Measurements from ENCODE around the gene CLIP2. TPM values are rescaled to one million over a fixed set of nuclear protein-coding genes. Genes with fewer than 3 reads are reported as not detected.

Gene CLIP2
- total RNA-seq, 1 experiment from 2014 or later = 28.9 TPM

DNA sequence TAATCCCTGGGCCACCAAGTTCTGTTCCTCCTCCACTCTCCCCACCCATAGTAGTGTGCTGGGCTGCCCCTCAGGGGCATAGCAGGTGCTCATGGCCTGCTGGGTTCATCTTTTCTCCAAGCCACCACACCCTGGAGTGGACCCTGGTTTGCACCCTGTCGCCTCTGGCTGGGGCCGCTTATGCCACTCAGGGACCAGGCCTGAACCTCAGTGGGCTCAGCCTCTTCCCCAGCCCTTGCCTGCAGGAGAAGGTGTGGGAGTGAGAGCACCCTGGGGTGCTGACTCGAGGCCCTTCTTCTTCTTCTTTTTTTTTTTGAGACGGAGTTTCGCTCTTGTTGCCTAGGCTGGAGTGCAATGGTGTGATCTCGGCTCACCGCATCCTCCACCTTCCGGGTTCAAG lies 10.2 kb downstream of the CLIP2 start:
- Histone ChIP-seq H3K4me1 (ENCODE audit: insufficient read depth, low read length, poor library complexity, severe bottlenecking) (peaks cover 6% of the 10 kb centered on the region), H3K27me3 (replicated peaks; ENCODE audit: insufficient read depth, low read depth, low read length, poor library complexity) (no peaks in the 10 kb centered on the region), H3K9me3 (ENCODE audit: low read depth, low read length, poor library complexity, severe bottlenecking) (no peaks in the 10 kb centered on the region), H3K4me3 (ENCODE audit: low read depth, low read length, poor library complexity, severe bottlenecking) (no peak overlapping the region), H3K36me3 (ENCODE audit: insufficient read depth, low read length, poor library complexity, severe bottlenecking) (no peaks in the 10 kb centered on the region), H3K27ac (ENCODE audit: low read depth, low read length, poor library complexity, severe bottlenecking) (no peak overlapping the region)
- BruUV-seq (replicated peaks) = no TSS peak
- intact Hi-C loops (cut with micrococcal nuclease; ENCODE audit: unreplicated experiment) = no loop called here
- CTCF ChIA-PET = no interaction called here
- POLR2A ChIA-PET (ENCODE audit: low non-redundant PET) = interaction anchor here (0.7 kb wide), 1 partner anchor 90 kb away, joined by 10 read pairs; no protein-coding TSS in a partner anchor
- no peak for TF ChIP-seq EZH2 (IDR thresholded peaks at IDR 0.05; ENCODE audit: borderline replicate concordance, low read depth, low read length, poor library complexity, severe bottlenecking)
- TF ChIP-seq, protein P1, sequence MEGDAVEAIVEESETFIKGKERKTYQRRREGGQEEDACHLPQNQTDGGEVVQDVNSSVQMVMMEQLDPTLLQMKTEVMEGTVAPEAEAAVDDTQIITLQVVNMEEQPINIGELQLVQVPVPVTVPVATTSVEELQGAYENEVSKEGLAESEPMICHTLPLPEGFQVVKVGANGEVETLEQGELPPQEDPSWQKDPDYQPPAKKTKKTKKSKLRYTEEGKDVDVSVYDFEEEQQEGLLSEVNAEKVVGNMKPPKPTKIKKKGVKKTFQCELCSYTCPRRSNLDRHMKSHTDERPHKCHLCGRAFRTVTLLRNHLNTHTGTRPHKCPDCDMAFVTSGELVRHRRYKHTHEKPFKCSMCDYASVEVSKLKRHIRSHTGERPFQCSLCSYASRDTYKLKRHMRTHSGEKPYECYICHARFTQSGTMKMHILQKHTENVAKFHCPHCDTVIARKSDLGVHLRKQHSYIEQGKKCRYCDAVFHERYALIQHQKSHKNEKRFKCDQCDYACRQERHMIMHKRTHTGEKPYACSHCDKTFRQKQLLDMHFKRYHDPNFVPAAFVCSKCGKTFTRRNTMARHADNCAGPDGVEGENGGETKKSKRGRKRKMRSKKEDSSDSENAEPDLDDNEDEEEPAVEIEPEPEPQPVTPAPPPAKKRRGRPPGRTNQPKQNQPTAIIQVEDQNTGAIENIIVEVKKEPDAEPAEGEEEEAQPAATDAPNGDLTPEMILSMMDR (conservative IDR thresholded peaks at IDR 0.05; ENCODE audit: low read depth, low read length) = no peak
- DNase-seq (ENCODE audit: low spot score) = no peak

DNA sequence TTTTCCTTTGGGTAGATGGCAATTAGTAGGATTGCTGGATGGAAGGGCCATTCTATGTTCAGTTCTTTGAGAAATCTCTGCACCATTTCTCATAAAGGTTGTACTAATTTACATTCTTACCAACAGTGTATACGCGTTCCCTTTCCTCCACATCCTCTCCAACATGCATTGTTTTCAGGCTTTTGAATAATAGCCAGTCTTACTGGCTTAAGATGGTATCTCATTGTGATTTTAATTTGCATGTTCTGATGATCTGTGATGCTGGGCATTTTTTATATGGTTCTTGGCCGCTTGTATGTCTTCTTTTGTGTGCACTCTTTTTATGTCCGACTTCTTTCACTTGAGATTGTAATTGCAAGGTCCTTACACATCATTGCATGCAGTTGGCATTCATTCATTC lies 11.7 kb downstream of the CLIP2 start:
- no peak for DNase-seq (ENCODE audit: low spot score)
- no peaks in the 10 kb centered on the region for H3K36me3 ChIP-seq (ENCODE audit: insufficient read depth, low read length, poor library complexity, severe bottlenecking)
- H3K4me3 ChIP-seq (ENCODE audit: low read depth, low read length, poor library complexity, severe bottlenecking) = no peak overlapping the region
- H3K27me3 ChIP-seq (replicated peaks; ENCODE audit: insufficient read depth, low read depth, low read length, poor library complexity) = no peaks in the 10 kb centered on the region
- peaks cover under 1% of the 10 kb centered on the region for H3K4me1 ChIP-seq (ENCODE audit: insufficient read depth, low read length, poor library complexity, severe bottlenecking)
- intact Hi-C loops (cut with micrococcal nuclease; ENCODE audit: unreplicated experiment) = no loop called here
- no peak overlapping the region for H3K27ac ChIP-seq (ENCODE audit: low read depth, low read length, poor library complexity, severe bottlenecking)
- no peak for TF ChIP-seq EZH2 (IDR thresholded peaks at IDR 0.05; ENCODE audit: borderline replicate concordance, low read depth, low read length, poor library complexity, severe bottlenecking)
- TF ChIP-seq, protein P1 (conservative IDR thresholded peaks at IDR 0.05; ENCODE audit: low read depth, low read length) = no peak
- POLR2A ChIA-PET (ENCODE audit: low non-redundant PET) = interaction anchor here (0.7 kb wide), 1 partner anchor 70 kb away, joined by 5 read pairs; no protein-coding TSS in a partner anchor
- BruUV-seq (replicated peaks) = no TSS peak
- CTCF ChIA-PET = no interaction called here
- no peaks in the 10 kb centered on the region for H3K9me3 ChIP-seq (ENCODE audit: low read depth, low read length, poor library complexity, severe bottlenecking)

- no peak for DNase-seq (ENCODE audit: low spot score)
- no peaks in the 10 kb centered on the region for H3K27me3 ChIP-seq (replicated peaks; ENCODE audit: insufficient read depth, low read depth, low read length, poor library complexity)
- H3K27ac ChIP-seq (ENCODE audit: low read depth, low read length, poor library complexity, severe bottlenecking) = no peak overlapping the region
- ChIA-PET POLR2A (ENCODE audit: low non-redundant PET) (no interaction called here), CTCF (interaction anchor here (0.6 kb wide), 1 partner anchor 334 kb away, joined by 4 read pairs; no protein-coding TSS in a partner anchor)
- TF ChIP-seq, protein P1 (conservative IDR thresholded peaks at IDR 0.05; ENCODE audit: low read depth, low read length) = no peak
- no peak for TF ChIP-seq EZH2 (IDR thresholded peaks at IDR 0.05; ENCODE audit: borderline replicate concordance, low read depth, low read length, poor library complexity, severe bottlenecking)
- H3K9me3 ChIP-seq (ENCODE audit: low read depth, low read length, poor library complexity, severe bottlenecking) = no peaks in the 10 kb centered on the region
- H3K36me3 ChIP-seq (ENCODE audit: insufficient read depth, low read length, poor library complexity, severe bottlenecking) = no peaks in the 10 kb centered on the region
- intact Hi-C loops (cut with micrococcal nuclease; ENCODE audit: unreplicated experiment) = no loop called here
- no TSS peak for BruUV-seq (replicated peaks)
- H3K4me3 ChIP-seq (ENCODE audit: low read depth, low read length, poor library complexity, severe bottlenecking) = no peak overlapping the region
- peaks cover 8% of the 10 kb centered on the region for H3K4me1 ChIP-seq (ENCODE audit: insufficient read depth, low read length, poor library complexity, severe bottlenecking)
These were observed 13.6 kb downstream of the CLIP2 start for GRCh38 chr7:74302745-74303221.

Data from A673 (cell line).